Measurements from ENCODE around the gene FAM83F.

DNA sequence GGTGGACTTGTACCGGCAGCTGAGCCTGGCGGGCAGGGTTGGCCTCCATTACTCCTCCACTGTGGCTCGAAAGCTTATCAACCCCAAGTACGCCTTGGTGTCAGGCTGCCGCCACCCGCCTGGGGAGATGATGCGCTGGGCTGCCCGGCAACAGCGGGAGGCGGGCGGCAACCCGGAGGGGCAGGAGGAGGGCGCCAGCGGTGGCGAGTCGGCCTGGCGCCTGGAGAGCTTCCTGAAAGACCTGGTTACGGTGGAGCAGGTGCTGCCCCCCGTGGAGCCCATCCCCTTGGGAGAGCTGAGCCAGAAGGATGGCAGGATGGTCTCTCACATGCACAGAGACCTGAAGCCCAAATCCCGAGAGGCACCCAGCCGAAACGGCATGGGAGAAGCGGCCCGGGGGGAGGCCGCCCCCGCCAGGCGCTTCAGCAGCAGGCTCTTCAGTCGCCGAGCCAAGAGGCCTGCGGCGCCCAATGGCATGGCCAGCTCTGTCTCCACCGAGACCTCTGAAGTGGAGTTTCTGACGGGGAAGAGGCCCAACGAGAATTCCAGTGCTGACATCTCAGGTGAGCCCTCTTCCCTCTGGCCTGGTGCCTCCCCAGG lies 26.7 kb downstream of the FAM83F start:
- TF ChIP-seq, protein P1, sequence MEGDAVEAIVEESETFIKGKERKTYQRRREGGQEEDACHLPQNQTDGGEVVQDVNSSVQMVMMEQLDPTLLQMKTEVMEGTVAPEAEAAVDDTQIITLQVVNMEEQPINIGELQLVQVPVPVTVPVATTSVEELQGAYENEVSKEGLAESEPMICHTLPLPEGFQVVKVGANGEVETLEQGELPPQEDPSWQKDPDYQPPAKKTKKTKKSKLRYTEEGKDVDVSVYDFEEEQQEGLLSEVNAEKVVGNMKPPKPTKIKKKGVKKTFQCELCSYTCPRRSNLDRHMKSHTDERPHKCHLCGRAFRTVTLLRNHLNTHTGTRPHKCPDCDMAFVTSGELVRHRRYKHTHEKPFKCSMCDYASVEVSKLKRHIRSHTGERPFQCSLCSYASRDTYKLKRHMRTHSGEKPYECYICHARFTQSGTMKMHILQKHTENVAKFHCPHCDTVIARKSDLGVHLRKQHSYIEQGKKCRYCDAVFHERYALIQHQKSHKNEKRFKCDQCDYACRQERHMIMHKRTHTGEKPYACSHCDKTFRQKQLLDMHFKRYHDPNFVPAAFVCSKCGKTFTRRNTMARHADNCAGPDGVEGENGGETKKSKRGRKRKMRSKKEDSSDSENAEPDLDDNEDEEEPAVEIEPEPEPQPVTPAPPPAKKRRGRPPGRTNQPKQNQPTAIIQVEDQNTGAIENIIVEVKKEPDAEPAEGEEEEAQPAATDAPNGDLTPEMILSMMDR (conservative IDR thresholded peaks at IDR 0.05), result no peak
- TF ChIP-seq EZH2 (IDR thresholded peaks at IDR 0.05; ENCODE audit: low read depth), result no peak
